Uterus (tissue), 4 donors: Measurements from ENCODE around the gene MOCOS. TPM values are rescaled to one million over a fixed set of nuclear protein-coding genes. Genes with fewer than 3 reads are reported as not detected.

Experiments
- DNase-seq, 2 donors: peaks; one replicate each; pipeline ENCODE4 v3.0.0-alpha.2; 2019 to 2020
- H3K27ac ChIP-seq, 2 donors: fragments of 200-600 bp; sonication (generic); 1 replicate in 1 of 2; 2 replicates in 1 of 2; pipeline ENCODE4 v1.5.1; 2016 to 2018
- H3K27me3 ChIP-seq, 2 donors: fragments of 200-600 bp; sonication (generic); one replicate each; pipeline ENCODE4 v1.5.1; 2018 to 2019; ENCODE audit warnings: control low read depth in 1 of 2
- H3K36me3 ChIP-seq, 2 donors: fragments of 200-600 bp; sonication (generic); one replicate each; pipeline ENCODE4 v1.5.1; 2019; ENCODE audit warnings: control low read depth in 1 of 2
- H3K4me1 ChIP-seq, 2 donors: fragments of 200-600 bp; sonication (generic); one replicate each; pipeline ENCODE4 v1.5.1; 2018 to 2019; ENCODE audit warnings: control low read depth in 1 of 2
- H3K4me3 ChIP-seq, 2 donors: fragments of 200-600 bp; sonication (generic); 1 replicate in 1 of 2; 2 replicates in 1 of 2; pipeline ENCODE4 v1.5.1; 2018 to 2019; ENCODE audit warnings: mild to moderate bottlenecking in 1 of 2
- H3K9me3 ChIP-seq, 2 donors: fragments of 200-600 bp; sonication (generic); one replicate each; pipeline ENCODE4 v1.5.1; 2019; ENCODE audit warnings: control low read depth in 1 of 2
- CTCF ChIP-seq, 4 experiments: fragments of 200-600 bp in 2 of 4; fragments of 450-650 bp in 2 of 4; sonication (generic) in 2 of 4; IDR thresholded peaks; one replicate each; pipeline ENCODE4 v1.5.1; 2016 to 2019; ENCODE audit warnings: antibody characterized with exemption in 4 of 4, mild to moderate bottlenecking in 2 of 4, moderate library complexity in 1 of 4
- POLR2A ChIP-seq, 2 donors: fragments of 450-650 bp; IDR thresholded peaks; one replicate each; pipeline ENCODE4 v1.6.1; 2016; ENCODE audit warnings: antibody characterized with exemption in 2 of 2, mild to moderate bottlenecking in 1 of 2, moderate library complexity in 1 of 2
- intact Hi-C: fragments of 100-400 bp; cut with DNase I; formaldehyde crosslinking; loops from one replicate; pipeline ENCODE4 v1.15.1; 2023; ENCODE audit warnings: low total_unique reads
- total RNA-seq, 4 donors: library from RNA; depleted of rRNA in 3 of 4; stranded (reverse); fragments of >200 nt in 3 of 4; gene quantifications; one replicate each; pipeline versions ENCODE4 v1.1.0 to v1.2.4, GENCODE V29; 2014 to 2023
- donor health status: DM: yes; HTN: yes; CAD: no.

Gene MOCOS
- total RNA-seq, 4 donors from 2014 or later, result under 0.01 to 1.7 (median 1.4) TPM; not detected in 1

GRCh38 chr18:36269157-36269556 is 81.9 kb downstream of the MOCOS start:
- H3K27me3 ChIP-seq, result no peaks in the 10 kb centered on the region
- H3K4me1 ChIP-seq, result no peaks in the 10 kb centered on the region
- TF ChIP-seq POLR2A (IDR thresholded peaks at IDR 0.05) (no peak), CTCF (IDR thresholded peaks at IDR 0.05) (no peak)
- H3K4me3 ChIP-seq, result no peak overlapping the region
- no peaks in the 10 kb centered on the region for H3K9me3 ChIP-seq
- no peak overlapping the region for H3K27ac ChIP-seq
- H3K36me3 ChIP-seq, result no peaks in the 10 kb centered on the region
- intact Hi-C loops, result no loop called here
- DNase-seq, result no peak

- Histone ChIP-seq H3K4me1 (no peaks in the 10 kb centered on the region), H3K27ac (no peak overlapping the region), H3K27me3 (no peaks in the 10 kb centered on the region), H3K4me3 (no peak overlapping the region), H3K9me3 (no peaks in the 10 kb centered on the region), H3K36me3 (no peaks in the 10 kb centered on the region)
- TF ChIP-seq POLR2A (IDR thresholded peaks at IDR 0.05) (no peak), CTCF (IDR thresholded peaks at IDR 0.05) (no peak)
- no peak for DNase-seq
- intact Hi-C loops, result no loop called here
Observed at GRCh38 chr18:36271153-36271552, 83.9 kb downstream of the MOCOS start.

GRCh38 chr18:36273347-36273746 is 86.0 kb downstream of the MOCOS start:
- H3K4me3 ChIP-seq, result no peak overlapping the region
- no peak for TF ChIP-seq CTCF (IDR thresholded peaks at IDR 0.05)
- TF ChIP-seq POLR2A (IDR thresholded peaks at IDR 0.05), result no peak
- no peaks in the 10 kb centered on the region for H3K9me3 ChIP-seq
- H3K4me1 ChIP-seq, result no peaks in the 10 kb centered on the region
- H3K27me3 ChIP-seq, result no peaks in the 10 kb centered on the region
- H3K36me3 ChIP-seq, result no peaks in the 10 kb centered on the region
- H3K27ac ChIP-seq, result no peak overlapping the region
- intact Hi-C loops, result no loop called here
- DNase-seq, result no peak

- DNase-seq, result no peak
- H3K27me3 ChIP-seq, result no peaks in the 10 kb centered on the region
- H3K4me3 ChIP-seq, result no peak overlapping the region
- H3K27ac ChIP-seq, result no peak overlapping the region
- no peak for TF ChIP-seq POLR2A (IDR thresholded peaks at IDR 0.05)
- no peak for TF ChIP-seq CTCF (IDR thresholded peaks at IDR 0.05)
- H3K4me1 ChIP-seq, result no peaks in the 10 kb centered on the region
- H3K36me3 ChIP-seq, result no peaks in the 10 kb centered on the region
- intact Hi-C loops, result no loop called here
- H3K9me3 ChIP-seq, result no peaks in the 10 kb centered on the region
Observed at GRCh38 chr18:36274083-36274715, 86.9 kb downstream of the MOCOS start.

GRCh38 chr18:36275561-36275960 is 88.3 kb downstream of the MOCOS start:
- Histone ChIP-seq H3K36me3 (no peaks in the 10 kb centered on the region), H3K9me3 (no peaks in the 10 kb centered on the region), H3K27ac (no peak overlapping the region), H3K4me3 (no peak overlapping the region), H3K4me1 (no peaks in the 10 kb centered on the region), H3K27me3 (no peaks in the 10 kb centered on the region)
- intact Hi-C loops, result no loop called here
- no peak for DNase-seq
- TF ChIP-seq CTCF (IDR thresholded peaks at IDR 0.05) (no peak), POLR2A (IDR thresholded peaks at IDR 0.05) (no peak)
